ENCODE data around the gene NEURL4.
"Not testable (repeated sequence)": the region's sequence is repeated elsewhere in the genome, so short reads cannot be mapped to it uniquely, and the experiment has no call there.

The NEURL4 gene

GRCh38 chr17:7334938-7335538 is 5.9 kb upstream of the NEURL4 start:
- peak overlapping the region; percentile 75; the same call in 1 of the 2 replicates for H3K9ac ChIP-seq
- no peak overlapping the region; the same call in 1 of the 2 replicates for H3K4me3 ChIP-seq
- no peak for TF ChIP-seq Cebpa-rat (IDR thresholded peaks at IDR 0.05)
- no peaks in the 10 kb centered on the region for H4K20me1 ChIP-seq
- H3K4me1 ChIP-seq: peaks cover 96% of the 10 kb centered on the region
- peaks cover 11% of the 10 kb centered on the region; the same call in 1 of the 2 replicates for H3K36me3 ChIP-seq
- peak overlapping the region; percentile 98 for H3K4me2 ChIP-seq
- H3K27ac ChIP-seq: peak overlapping the region; percentile 85
- no peaks in the 10 kb centered on the region for H3K27me3 ChIP-seq
- H3K9me3 ChIP-seq: no peaks in the 10 kb centered on the region

DNA sequence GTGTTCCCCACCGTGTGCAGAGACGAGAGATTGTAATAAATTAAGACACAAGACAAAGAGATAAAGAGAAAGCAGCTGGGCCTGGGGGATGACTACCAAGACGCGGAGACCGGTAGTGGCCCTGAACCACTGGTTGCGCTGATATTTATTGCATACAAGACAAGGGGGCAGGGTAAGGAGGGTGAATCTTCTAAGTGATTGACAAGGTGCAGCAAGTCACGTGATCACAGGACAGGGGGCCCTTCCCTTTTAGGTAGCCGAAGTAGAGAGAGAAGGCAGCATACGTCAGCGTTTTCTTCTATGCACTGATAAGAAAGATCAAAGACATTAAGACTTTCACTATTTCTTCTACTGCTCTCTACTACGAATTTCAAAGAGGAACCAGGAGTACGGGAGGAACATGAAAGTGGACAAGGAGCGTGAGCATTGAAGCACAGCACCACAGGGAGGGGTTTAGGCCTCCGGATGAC is 3.5 kb upstream of the NEURL4 start:
- not testable (repeated sequence) for H4K20me1 ChIP-seq, H3K27me3 ChIP-seq, H3K36me3 ChIP-seq, H3K4me3 ChIP-seq, H3K9me3 ChIP-seq
- peak overlapping the region; percentile 45; the same call in 1 of the 2 replicates for H3K27ac ChIP-seq
- H3K4me2 ChIP-seq: peak overlapping the region; percentile 60
- H3K4me1 ChIP-seq: peaks cover 83% of the 10 kb centered on the region
- H3K9ac ChIP-seq: 0 out of 2 replicates have a peak overlapping the region, but pooled peaks have one; percentile 45

DNA sequence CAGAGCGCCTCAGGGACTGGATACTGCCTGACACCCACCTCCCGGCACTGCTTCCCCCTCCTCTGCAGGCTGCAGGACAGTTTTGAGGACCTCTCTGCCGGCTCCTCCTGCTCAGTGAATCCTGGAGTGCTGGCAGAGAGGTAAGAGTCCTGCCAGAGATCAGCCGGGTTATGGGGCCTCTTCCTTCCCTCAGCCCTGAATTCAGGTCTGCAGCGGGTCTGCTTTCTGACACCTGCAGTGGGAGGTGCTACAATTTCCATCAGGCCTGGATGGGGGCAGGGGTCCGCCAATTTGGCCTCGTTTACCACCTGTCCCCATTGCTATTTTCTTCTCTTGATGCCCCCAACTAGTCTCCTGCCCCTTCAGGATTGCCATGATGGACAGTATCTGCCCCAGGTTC is 3.0 kb upstream of the NEURL4 start:
- Histone ChIP-seq H3K9ac (0 out of 2 replicates have a peak overlapping the region, but pooled peaks have one; percentile 45), H3K4me1 (peaks cover 80% of the 10 kb centered on the region)
- no peak for TF ChIP-seq Cebpa-rat (IDR thresholded peaks at IDR 0.05)

DNA sequence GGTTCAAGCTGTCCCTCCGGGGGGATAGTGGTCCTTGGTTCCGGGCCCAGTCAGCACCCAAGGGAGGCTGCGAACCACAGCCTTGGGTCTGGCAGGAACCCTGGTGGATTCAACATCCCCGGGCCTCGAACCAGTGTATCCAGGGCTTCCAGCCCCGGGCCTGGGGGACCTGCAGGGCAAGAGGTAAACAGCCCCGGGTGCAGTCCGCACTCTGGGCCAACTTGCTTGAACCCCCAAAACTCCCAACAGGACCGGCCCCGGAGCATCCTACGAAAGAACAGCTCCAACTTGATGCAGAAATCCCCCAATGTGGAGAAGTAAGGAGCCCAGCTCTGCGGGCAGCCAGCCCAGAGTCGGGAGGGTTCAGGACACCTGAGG is 1.5 kb upstream of the NEURL4 start:
- H3K9me3 ChIP-seq: no peaks in the 10 kb centered on the region
- peak overlapping the region; percentile 88 for H3K9ac ChIP-seq
- H3K4me3 ChIP-seq: peak overlapping the region; percentile 85
- TF ChIP-seq Cebpa-rat (IDR thresholded peaks at IDR 0.05): no peak
- H3K27me3 ChIP-seq: no peaks in the 10 kb centered on the region
- peak overlapping the region; percentile 65 for H3K27ac ChIP-seq
- peak overlapping the region; percentile 85 for H3K4me2 ChIP-seq
- peaks cover 14% of the 10 kb centered on the region for H3K36me3 ChIP-seq
- H4K20me1 ChIP-seq: no peaks in the 10 kb centered on the region
- peaks cover 65% of the 10 kb centered on the region for H3K4me1 ChIP-seq

More for the DNA sequence above, 3.0 kb upstream of the NEURL4 start:
- no peaks in the 10 kb centered on the region for H3K27me3 ChIP-seq
- H4K20me1 ChIP-seq: no peaks in the 10 kb centered on the region
- no peaks in the 10 kb centered on the region for H3K9me3 ChIP-seq
- no peak overlapping the region for H3K4me3 ChIP-seq
- H3K4me2 ChIP-seq: peak overlapping the region; percentile 60
- H3K36me3 ChIP-seq: no peaks in the 10 kb centered on the region
- peak overlapping the region; percentile 45; the same call in 1 of the 2 replicates for H3K27ac ChIP-seq

GRCh38 chr17:7329997-7330637 is 982 bp upstream of the NEURL4 start:
- peaks cover 60% of the 10 kb centered on the region for H3K4me1 ChIP-seq

DNA sequence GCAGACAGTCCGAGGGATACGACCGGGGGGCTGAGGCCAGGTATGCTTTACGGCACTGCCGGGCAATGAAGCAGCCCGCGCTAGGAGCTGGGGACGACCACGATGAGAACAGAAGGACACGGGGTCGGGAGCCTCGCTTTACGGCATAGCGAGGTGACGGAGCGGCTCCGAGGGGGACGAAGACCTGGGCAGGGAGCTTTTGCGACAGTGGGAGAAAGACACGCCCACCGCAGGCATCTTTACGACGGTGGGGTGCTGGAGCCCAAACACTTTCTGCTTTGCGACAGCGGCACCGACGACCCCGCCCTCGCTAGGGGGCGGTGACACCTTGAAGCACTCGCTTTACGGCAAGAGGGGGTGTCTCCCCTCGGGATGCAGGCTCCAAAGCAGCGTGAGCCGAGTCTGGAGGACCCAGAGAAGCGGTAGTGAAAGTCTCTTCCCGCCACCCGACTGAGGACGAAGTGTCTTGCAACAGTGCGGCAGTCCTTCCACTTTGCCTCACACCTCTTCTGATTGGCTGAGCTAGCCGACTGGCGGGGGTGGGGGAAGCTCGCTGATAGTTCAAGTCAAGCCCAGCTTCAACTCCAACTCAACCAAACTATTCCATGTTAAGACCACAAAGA is 350 bp upstream of the NEURL4 start:
- H3K9me3 ChIP-seq: no peaks in the 10 kb centered on the region
- H3K4me1 ChIP-seq: peaks cover 53% of the 10 kb centered on the region
- peak overlapping the region; percentile 65 for H3K27ac ChIP-seq
- no peak for TF ChIP-seq Cebpa-rat (IDR thresholded peaks at IDR 0.05)
- no peaks in the 10 kb centered on the region for H3K27me3 ChIP-seq
- H3K36me3 ChIP-seq: peaks cover 25% of the 10 kb centered on the region
- H3K4me3 ChIP-seq: peak overlapping the region; percentile 85
- H4K20me1 ChIP-seq: peaks cover 2% of the 10 kb centered on the region; the same call in 1 of the 2 replicates
- peak overlapping the region; percentile 88 for H3K9ac ChIP-seq
- peak overlapping the region; percentile 85 for H3K4me2 ChIP-seq

More at GRCh38 chr17:7329997-7330637, 982 bp upstream of the NEURL4 start:
- H3K4me3 ChIP-seq: peak overlapping the region; percentile 85
- peak overlapping the region; percentile 88 for H3K9ac ChIP-seq
- H3K36me3 ChIP-seq: peaks cover 20% of the 10 kb centered on the region
- peak overlapping the region; percentile 85 for H3K4me2 ChIP-seq
- TF ChIP-seq Cebpa-rat (IDR thresholded peaks at IDR 0.05): no peak
- H3K27ac ChIP-seq: peak overlapping the region; percentile 65
- H3K27me3 ChIP-seq: no peaks in the 10 kb centered on the region
- no peaks in the 10 kb centered on the region for H4K20me1 ChIP-seq
- H3K9me3 ChIP-seq: no peaks in the 10 kb centered on the region

DNA sequence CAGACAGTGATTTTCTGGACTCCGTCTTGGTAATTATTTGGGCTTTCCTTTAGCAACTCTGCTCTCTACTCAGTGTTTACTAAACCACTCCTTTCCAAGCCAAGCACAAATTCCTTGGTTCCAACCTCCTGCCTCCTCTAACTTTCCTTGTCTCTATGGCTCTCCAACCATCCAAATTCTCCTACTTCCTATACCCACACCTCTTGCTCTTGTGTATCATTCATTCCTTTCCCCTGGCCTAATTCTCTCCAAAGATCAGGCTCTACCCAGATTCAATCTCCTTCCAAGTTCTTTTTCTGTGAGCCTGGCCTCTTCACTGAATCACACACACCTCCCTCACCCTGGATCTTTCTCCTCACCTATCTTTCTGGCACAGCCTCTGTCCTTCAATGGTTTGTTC is 1.1 kb downstream of the NEURL4 start:
- peak overlapping the region; percentile 65; the same call in 1 of the 2 replicates for H3K27ac ChIP-seq
- H3K9me3 ChIP-seq: no peaks in the 10 kb centered on the region
- H3K4me3 ChIP-seq: peak overlapping the region; percentile 85; the same call in 1 of the 2 replicates
- H4K20me1 ChIP-seq: peaks cover 10% of the 10 kb centered on the region; the same call in 1 of the 2 replicates
- H3K9ac ChIP-seq: peak overlapping the region; percentile 88; the same call in 1 of the 2 replicates
- peaks cover 40% of the 10 kb centered on the region for H3K36me3 ChIP-seq
- no peak for TF ChIP-seq Cebpa-rat (IDR thresholded peaks at IDR 0.05)
- peaks cover 40% of the 10 kb centered on the region for H3K4me1 ChIP-seq
- peak overlapping the region; percentile 83 for H3K4me2 ChIP-seq
- no peaks in the 10 kb centered on the region for H3K27me3 ChIP-seq

GRCh38 chr17:7327501-7327900 is 1.6 kb downstream of the NEURL4 start:
- Histone ChIP-seq H4K20me1 (peaks cover 10% of the 10 kb centered on the region; the same call in 1 of the 2 replicates), H3K4me2 (peak overlapping the region; percentile 83; the same call in 1 of the 2 replicates), H3K9me3 (no peaks in the 10 kb centered on the region), H3K36me3 (peaks cover 45% of the 10 kb centered on the region), H3K4me1 (peaks cover 35% of the 10 kb centered on the region), H3K4me3 (no peak overlapping the region), H3K27me3 (no peaks in the 10 kb centered on the region), H3K27ac (no peak overlapping the region), H3K9ac (peak overlapping the region; percentile 88; the same call in 1 of the 2 replicates)
- TF ChIP-seq Cebpa-rat (IDR thresholded peaks at IDR 0.05): no peak

GRCh38 chr17:7327056-7327455 is 2.1 kb downstream of the NEURL4 start:
- Histone ChIP-seq H4K20me1 (peaks cover 10% of the 10 kb centered on the region; the same call in 1 of the 2 replicates), H3K27ac (no peak overlapping the region), H3K36me3 (peaks cover 49% of the 10 kb centered on the region), H3K4me1 (peaks cover 31% of the 10 kb centered on the region), H3K9ac (peak overlapping the region; percentile 88; the same call in 1 of the 2 replicates), H3K9me3 (no peaks in the 10 kb centered on the region), H3K4me2 (no peak overlapping the region), H3K4me3 (no peak overlapping the region), H3K27me3 (no peaks in the 10 kb centered on the region)
- no peak for TF ChIP-seq Cebpa-rat (IDR thresholded peaks at IDR 0.05)
